ENCODE measurements around the gene FBXO31.
A peak's percentile ranks its signal among the peaks of the same experiment; 100 is the strongest.

Gene FBXO31

GRCh38 chr16:87409781-87410180, 26.2 kb upstream of the FBXO31 start:
- Histone ChIP-seq H3K27ac (ENCODE audit: low read length) (no peak overlapping the region), H3K9ac (ENCODE audit: low read length) (no peak overlapping the region), H3K4me3 (ENCODE audit: low read length) (no peak overlapping the region), H3K9me3 (ENCODE audit: control insufficient read depth, low read depth, low read length) (no peaks in the 10 kb centered on the region), H3K27me3 (ENCODE audit: control insufficient read depth, insufficient read depth, low read length) (no peaks in the 10 kb centered on the region), H3K36me3 (ENCODE audit: control insufficient read depth, low read depth, low read length) (peaks cover 52% of the 10 kb centered on the region), H3K4me1 (ENCODE audit: control insufficient read depth, low read depth, low read length) (no peaks in the 10 kb centered on the region)

DNA sequence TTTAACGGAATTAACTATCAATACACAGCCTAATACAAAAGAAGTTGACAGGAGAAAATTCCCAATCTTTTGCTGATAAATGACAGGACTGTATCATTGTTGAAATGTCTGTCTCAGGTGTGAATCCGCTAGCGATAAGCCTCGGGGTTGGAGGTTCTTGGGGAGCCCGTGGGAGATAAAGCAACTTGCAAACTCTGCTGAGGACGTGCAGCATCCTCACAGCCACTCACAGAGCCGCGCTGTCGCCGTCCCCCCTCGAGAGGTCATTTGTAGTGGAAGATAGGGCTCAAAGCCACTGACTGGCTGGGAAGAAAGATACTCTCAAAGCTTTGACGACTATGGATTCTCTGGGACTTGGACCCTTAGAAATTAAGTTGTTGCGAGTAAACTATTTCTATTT, 25.6 kb upstream of the FBXO31 start:
- Histone ChIP-seq H3K36me3 (ENCODE audit: control insufficient read depth, low read depth, low read length) (peaks cover 55% of the 10 kb centered on the region), H3K9me3 (ENCODE audit: control insufficient read depth, low read depth, low read length) (no peaks in the 10 kb centered on the region), H3K9ac (ENCODE audit: low read length) (no peak overlapping the region), H3K4me1 (ENCODE audit: control insufficient read depth, low read depth, low read length) (no peaks in the 10 kb centered on the region), H3K27me3 (ENCODE audit: control insufficient read depth, insufficient read depth, low read length) (no peaks in the 10 kb centered on the region), H3K27ac (ENCODE audit: low read length) (no peak overlapping the region), H3K4me3 (ENCODE audit: low read length) (no peak overlapping the region)

DNA sequence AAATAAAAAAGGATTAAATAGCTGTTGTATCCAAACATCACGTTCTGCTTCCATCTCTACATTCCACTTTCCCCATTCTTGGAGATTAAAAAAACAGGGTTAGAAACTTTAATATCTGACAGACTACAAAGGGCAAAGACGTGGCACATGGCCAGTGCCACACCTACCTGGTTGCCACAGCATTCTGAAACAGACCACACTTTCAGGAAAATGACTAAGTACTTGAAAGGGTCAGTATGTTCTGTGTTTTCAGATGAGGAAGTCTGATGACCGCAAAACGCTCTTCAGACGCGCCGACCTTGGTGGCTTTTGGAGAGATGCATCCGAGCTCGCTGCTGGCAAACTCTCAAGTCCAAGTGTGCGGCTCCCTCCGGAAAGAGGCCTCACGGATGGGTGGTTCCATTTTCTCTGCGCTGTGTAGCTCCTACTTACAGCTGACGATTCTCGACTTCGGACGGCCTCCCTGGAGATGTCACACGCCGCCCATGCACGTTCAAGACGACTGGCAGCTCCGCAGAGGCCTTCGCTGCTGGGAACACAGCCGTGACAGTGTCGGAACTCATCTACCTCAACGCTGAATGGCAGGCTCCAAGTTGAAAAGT, 24.0 kb upstream of the FBXO31 start:
- Histone ChIP-seq H3K36me3 (ENCODE audit: control insufficient read depth, low read depth, low read length) (peaks cover 59% of the 10 kb centered on the region), H3K27me3 (ENCODE audit: control insufficient read depth, insufficient read depth, low read length) (no peaks in the 10 kb centered on the region), H3K27ac (ENCODE audit: low read length) (no peak overlapping the region), H3K4me3 (ENCODE audit: low read length) (no peak overlapping the region), H3K9ac (ENCODE audit: low read length) (no peak overlapping the region), H3K9me3 (ENCODE audit: control insufficient read depth, low read depth, low read length) (no peaks in the 10 kb centered on the region), H3K4me1 (ENCODE audit: control insufficient read depth, low read depth, low read length) (no peaks in the 10 kb centered on the region)

- H3K9ac ChIP-seq (ENCODE audit: low read length) = no peak overlapping the region
- H3K27me3 ChIP-seq (ENCODE audit: control insufficient read depth, insufficient read depth, low read length) = no peaks in the 10 kb centered on the region
- H3K27ac ChIP-seq (ENCODE audit: low read length) = no peak overlapping the region
- H3K9me3 ChIP-seq (ENCODE audit: control insufficient read depth, low read depth, low read length) = no peaks in the 10 kb centered on the region
- peaks cover 52% of the 10 kb centered on the region for H3K36me3 ChIP-seq (ENCODE audit: control insufficient read depth, low read depth, low read length)
- H3K4me1 ChIP-seq (ENCODE audit: control insufficient read depth, low read depth, low read length) = no peaks in the 10 kb centered on the region
- H3K4me3 ChIP-seq (ENCODE audit: low read length) = no peak overlapping the region
Observed at GRCh38 chr16:87406495-87407088, 23.0 kb upstream of the FBXO31 start.

GRCh38 chr16:87404764-87405625, 21.4 kb upstream of the FBXO31 start:
- Histone ChIP-seq H3K27me3 (ENCODE audit: control insufficient read depth, insufficient read depth, low read length) (no peaks in the 10 kb centered on the region), H3K9ac (ENCODE audit: low read length) (no peak overlapping the region), H3K9me3 (ENCODE audit: control insufficient read depth, low read depth, low read length) (no peaks in the 10 kb centered on the region), H3K36me3 (ENCODE audit: control insufficient read depth, low read depth, low read length) (peaks cover 41% of the 10 kb centered on the region), H3K4me3 (ENCODE audit: low read length) (no peak overlapping the region), H3K27ac (ENCODE audit: low read length) (no peak overlapping the region), H3K4me1 (ENCODE audit: control insufficient read depth, low read depth, low read length) (no peaks in the 10 kb centered on the region)

GRCh38 chr16:87395181-87395842, 11.7 kb upstream of the FBXO31 start:
- Histone ChIP-seq H3K9ac (ENCODE audit: low read length) (no peak overlapping the region), H3K9me3 (ENCODE audit: control insufficient read depth, low read depth, low read length) (no peaks in the 10 kb centered on the region), H3K4me3 (ENCODE audit: low read length) (no peak overlapping the region), H3K36me3 (ENCODE audit: control insufficient read depth, low read depth, low read length) (peaks cover 12% of the 10 kb centered on the region), H3K4me1 (ENCODE audit: control insufficient read depth, low read depth, low read length) (peaks cover 9% of the 10 kb centered on the region), H3K27ac (ENCODE audit: low read length) (no peak overlapping the region), H3K27me3 (ENCODE audit: control insufficient read depth, insufficient read depth, low read length) (peaks cover 8% of the 10 kb centered on the region)

- H3K9me3 ChIP-seq (ENCODE audit: control insufficient read depth, low read depth, low read length) = no peaks in the 10 kb centered on the region
- no peak overlapping the region for H3K27ac ChIP-seq (ENCODE audit: low read length)
- H3K4me3 ChIP-seq (ENCODE audit: low read length) = peak overlapping the region; percentile 63
- no peak overlapping the region for H3K9ac ChIP-seq (ENCODE audit: low read length)
- peaks cover 8% of the 10 kb centered on the region for H3K27me3 ChIP-seq (ENCODE audit: control insufficient read depth, insufficient read depth, low read length)
- peaks cover 10% of the 10 kb centered on the region for H3K4me1 ChIP-seq (ENCODE audit: control insufficient read depth, low read depth, low read length)
- peaks cover 3% of the 10 kb centered on the region for H3K36me3 ChIP-seq (ENCODE audit: control insufficient read depth, low read depth, low read length)
Observed at GRCh38 chr16:87393680-87394055, 10.1 kb upstream of the FBXO31 start.

GRCh38 chr16:87392821-87393679, 9.5 kb upstream of the FBXO31 start:
- peak overlapping the region; percentile 46 for H3K9ac ChIP-seq (ENCODE audit: low read length)
- H3K36me3 ChIP-seq (ENCODE audit: control insufficient read depth, low read depth, low read length) = no peaks in the 10 kb centered on the region
- peaks cover 16% of the 10 kb centered on the region for H3K4me1 ChIP-seq (ENCODE audit: control insufficient read depth, low read depth, low read length)
- H3K4me3 ChIP-seq (ENCODE audit: low read length) = peak overlapping the region; percentile 63
- H3K27me3 ChIP-seq (ENCODE audit: control insufficient read depth, insufficient read depth, low read length) = peaks cover 8% of the 10 kb centered on the region
- no peak overlapping the region for H3K27ac ChIP-seq (ENCODE audit: low read length)
- no peaks in the 10 kb centered on the region for H3K9me3 ChIP-seq (ENCODE audit: control insufficient read depth, low read depth, low read length)

DNA sequence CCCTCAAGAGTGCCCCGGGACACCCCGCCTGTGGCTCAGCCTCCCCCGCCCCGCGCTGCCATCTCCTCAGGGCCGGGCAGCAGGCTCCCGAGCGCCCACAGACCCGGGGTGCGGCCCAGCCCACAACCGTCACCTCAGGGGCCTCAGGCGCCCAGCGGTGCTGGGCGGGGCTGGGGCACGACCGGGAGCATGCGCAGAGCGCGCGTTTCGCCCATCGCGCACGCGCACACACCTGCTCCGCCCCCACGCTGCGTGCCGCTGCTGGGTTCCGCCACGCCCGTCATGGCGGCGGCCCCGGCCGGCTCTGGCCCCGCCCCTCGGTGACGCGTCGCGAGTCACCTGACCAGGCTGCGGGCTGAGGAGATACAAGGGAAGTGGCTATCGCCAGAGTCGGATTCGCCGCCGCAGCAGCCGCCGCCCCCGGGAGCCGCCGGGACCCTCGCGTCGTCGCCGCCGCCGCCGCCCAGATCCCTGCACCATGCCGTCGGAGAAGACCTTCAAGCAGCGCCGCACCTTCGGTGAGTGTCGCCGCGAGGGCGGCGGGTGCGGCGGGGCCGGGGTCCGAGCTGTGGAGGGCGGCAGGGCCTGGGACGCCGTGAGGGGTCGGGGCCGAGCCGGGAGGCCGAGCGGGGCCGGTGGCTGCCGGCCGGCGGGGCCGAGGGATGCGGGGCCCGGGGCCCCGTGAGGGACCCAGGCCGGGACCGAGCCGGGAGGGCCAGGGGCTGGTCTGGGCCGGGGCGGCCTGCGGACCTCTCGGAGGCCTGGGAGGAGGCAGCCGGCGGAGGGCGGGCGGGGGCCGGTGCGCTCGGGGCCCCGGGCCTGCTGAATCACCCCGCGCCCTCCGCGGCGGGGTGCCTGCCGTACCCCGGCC, 8.6 kb upstream of the FBXO31 start, which contains the start of gene MAP1LC3B:
TSS of gene MAP1LC3B (plus strand) at position 387 of the 871 bp plus-strand sequence. CDS start at position 479, 92 bp downstream.
- H3K4me3 ChIP-seq (ENCODE audit: low read length) = peak within 1 kb of the TSS; percentile 63
- H3K27ac ChIP-seq (ENCODE audit: low read length) = no peak within 1 kb of the TSS
- H3K27me3 ChIP-seq (ENCODE audit: control insufficient read depth, insufficient read depth, low read length) = peaks cover 8% of the 10 kb centered on the region
- peaks cover 20% of the 10 kb centered on the region for H3K4me1 ChIP-seq (ENCODE audit: control insufficient read depth, low read depth, low read length)
- H3K36me3 ChIP-seq (ENCODE audit: control insufficient read depth, low read depth, low read length) = no peaks in the 10 kb centered on the region
- H3K9ac ChIP-seq (ENCODE audit: low read length) = peak within 1 kb of the TSS; percentile 48
- H3K9me3 ChIP-seq (ENCODE audit: control insufficient read depth, low read depth, low read length) = no peaks in the 10 kb centered on the region

DNA sequence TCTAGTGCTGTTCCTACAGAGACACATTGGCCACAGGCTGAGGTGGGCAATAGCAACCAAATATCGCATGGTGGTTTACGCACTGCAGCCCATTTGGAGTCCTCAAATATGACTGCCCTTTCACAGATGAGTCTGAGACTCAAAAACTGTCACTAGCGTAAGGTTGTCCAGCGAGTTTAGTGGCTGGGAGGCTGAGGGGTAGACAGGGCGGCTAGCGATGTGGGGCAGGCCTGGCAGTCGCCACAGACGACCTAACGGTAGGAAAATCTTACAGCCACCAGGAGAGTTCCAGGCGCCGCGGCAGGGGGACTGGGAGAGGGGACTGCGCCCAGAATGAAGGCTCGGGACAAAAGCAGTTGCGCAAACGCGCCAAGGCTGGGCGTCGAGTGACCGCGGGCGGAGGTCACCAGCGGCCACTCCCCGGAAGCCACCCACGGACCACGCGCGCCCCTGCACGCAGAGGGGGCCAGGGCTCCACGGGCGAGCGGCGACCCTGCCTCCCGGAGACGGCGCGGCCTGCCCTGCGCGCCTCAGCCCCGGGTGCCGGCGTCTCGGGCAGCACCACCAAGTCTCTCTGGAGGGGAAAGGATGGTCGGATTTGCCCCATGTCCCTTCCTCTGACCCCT, 7.9 kb upstream of the FBXO31 start:
- Histone ChIP-seq H3K9ac (ENCODE audit: low read length) (peak overlapping the region; percentile 48), H3K27me3 (ENCODE audit: control insufficient read depth, insufficient read depth, low read length) (peaks cover 8% of the 10 kb centered on the region), H3K9me3 (ENCODE audit: control insufficient read depth, low read depth, low read length) (no peaks in the 10 kb centered on the region), H3K4me3 (ENCODE audit: low read length) (peak overlapping the region; percentile 63), H3K36me3 (ENCODE audit: control insufficient read depth, low read depth, low read length) (no peaks in the 10 kb centered on the region), H3K4me1 (ENCODE audit: control insufficient read depth, low read depth, low read length) (peaks cover 20% of the 10 kb centered on the region), H3K27ac (ENCODE audit: low read length) (no peak overlapping the region)
